GM21576 (cell line): ENCODE data around the gene SDHAF4.
"Not testable (repeated sequence)": the region's sequence is repeated elsewhere in the genome, so short reads cannot be mapped to it uniquely, and the experiment has no call there.

Experiments
- ATAC-seq: cut with Tn5 transposase; IDR thresholded peaks from one replicate; pipeline ENCODE4 v1.9.1; 2021; ENCODE audit warnings: mild to moderate bottlenecking, moderate library complexity; ENCODE audit not compliant: unreplicated experiment

The SDHAF4 gene

DNA sequence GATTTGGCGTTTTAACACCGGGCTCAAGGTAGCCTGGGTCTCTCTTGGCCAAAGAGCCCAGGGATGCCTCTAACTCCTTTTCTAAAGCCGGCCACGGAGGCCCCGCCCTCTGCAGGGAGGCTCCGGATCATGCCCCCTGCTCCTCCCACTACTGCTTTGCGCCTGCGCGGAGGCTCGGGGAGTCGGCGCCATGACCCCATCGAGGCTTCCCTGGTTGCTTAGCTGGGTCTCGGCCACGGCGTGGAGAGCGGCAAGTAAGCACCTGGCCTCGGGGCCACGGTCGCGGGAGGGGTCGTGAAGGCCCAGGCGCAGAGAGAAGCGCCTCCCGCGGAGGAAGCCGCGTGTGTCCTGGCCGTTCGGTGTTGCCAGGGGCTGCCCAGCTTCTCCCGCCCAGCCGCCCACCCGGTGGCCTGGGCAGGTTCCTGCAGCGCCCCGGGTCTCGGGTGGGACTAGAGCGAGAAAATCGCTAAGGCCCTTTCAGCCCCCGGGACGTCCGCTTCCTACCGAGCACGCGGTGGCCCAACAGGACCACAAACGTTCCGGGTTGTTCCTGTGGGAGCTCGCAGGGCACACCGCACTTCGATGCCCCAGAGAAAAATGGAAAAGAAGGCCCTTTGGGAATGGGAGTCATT, at the start of gene SDHAF4:
Gene SDHAF4 (plus strand): TSS at position 180 of the 632 bp plus-strand sequence. CDS start 11 bp downstream, at position 191.
- ATAC-seq: peak; percentile 99

GRCh38 chr6:70518723-70519122, 48.0 kb upstream of the SDHAF4 start:
- no peak for ATAC-seq

DNA sequence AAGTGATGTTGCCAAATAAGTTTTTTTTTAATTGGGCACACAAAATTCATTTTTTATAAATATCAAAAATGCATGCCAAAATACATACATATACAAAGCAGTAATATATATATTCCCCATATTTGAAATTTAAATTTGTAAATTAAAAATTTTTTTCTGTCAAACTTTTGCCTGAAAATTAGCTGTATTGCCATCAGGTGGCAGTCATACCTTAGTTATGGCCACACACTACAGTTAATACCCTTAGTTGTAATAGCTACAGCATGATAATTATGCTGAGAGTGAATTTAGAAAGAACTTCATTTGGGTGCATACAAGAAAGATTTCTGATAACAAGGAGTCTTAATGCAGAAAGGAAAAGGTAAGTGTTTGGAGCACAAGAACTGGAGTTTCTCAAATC, 46.2 kb upstream of the SDHAF4 start:
- no peak for ATAC-seq

DNA sequence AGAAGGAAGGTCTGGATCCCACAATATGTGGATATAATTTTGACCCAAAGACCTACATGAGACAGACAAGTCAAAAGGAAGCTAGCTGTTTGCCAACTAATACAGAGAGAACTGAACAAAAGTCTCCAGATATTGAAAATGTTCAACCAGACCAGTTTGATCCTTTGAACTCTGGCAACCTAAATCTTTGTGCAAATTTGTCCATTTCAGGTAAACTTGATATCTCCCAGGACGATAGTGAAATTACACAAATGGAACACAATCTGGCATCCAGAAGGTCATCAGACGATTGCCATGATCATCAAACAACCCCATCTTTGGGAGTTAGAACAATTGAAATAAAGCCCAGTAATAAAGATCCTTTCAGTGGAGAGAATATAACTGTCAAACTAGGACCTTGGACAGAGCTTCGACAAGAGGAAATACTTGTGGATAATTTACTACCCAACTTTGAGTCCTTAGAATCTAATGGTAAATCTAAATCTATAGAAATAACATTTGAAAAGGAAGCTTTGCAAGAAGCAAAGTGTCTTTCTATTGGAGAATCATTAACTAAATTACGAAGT, 41.9 kb upstream of the SDHAF4 start:
- no peak for ATAC-seq

GRCh38 chr6:70527071-70527737, 39.5 kb upstream of the SDHAF4 start:
- no peak for ATAC-seq

GRCh38 chr6:70530023-70530422, 36.7 kb upstream of the SDHAF4 start:
- no peak for ATAC-seq

GRCh38 chr6:70531133-70531532, 35.6 kb upstream of the SDHAF4 start:
- no peak for ATAC-seq

- no peak for ATAC-seq
Observed at GRCh38 chr6:70537266-70537665, 29.5 kb upstream of the SDHAF4 start.

GRCh38 chr6:70538376-70538775, 28.4 kb upstream of the SDHAF4 start:
- peak; percentile 90 for ATAC-seq

DNA sequence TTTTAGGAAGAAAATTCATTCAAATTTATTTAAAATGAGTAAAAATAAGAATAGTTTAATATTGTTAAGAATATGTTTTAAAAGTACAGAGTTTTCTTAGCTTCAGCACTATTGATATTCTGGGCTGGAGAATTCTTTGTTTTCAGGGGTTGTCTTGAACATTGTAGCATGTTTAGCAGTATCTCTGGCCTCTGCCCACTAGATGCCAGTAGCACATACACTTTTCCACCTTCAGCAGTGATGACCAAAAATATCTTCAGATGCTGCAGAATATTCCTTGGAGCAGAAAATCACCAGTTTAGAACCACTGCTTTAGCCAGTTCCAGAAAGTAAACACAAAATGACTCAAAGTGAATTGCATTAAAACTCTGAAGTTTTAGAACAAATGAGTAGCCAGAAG, 19.4 kb upstream of the SDHAF4 start:
- no peak for ATAC-seq

GRCh38 chr6:70547905-70548304, 18.8 kb upstream of the SDHAF4 start:
- ATAC-seq: no peak

DNA sequence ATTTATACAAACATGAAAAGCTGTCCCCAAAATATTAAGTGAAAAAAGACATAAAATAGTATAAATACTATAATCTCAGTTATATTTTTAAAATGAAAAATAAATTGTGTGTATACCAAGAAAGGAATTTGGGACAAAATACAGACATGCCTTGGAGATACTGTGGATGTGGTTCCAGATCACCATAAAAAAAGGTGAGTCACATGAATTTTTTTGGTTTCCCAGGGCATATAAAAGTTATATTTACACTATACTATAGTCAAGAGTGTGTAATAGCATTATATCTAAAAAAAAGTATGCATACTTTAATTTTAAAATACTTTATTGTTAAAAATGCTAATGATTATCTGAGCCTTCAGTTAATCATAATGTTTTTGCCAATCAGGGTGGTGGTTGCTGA, 17.4 kb upstream of the SDHAF4 start:
- ATAC-seq: no peak

DNA sequence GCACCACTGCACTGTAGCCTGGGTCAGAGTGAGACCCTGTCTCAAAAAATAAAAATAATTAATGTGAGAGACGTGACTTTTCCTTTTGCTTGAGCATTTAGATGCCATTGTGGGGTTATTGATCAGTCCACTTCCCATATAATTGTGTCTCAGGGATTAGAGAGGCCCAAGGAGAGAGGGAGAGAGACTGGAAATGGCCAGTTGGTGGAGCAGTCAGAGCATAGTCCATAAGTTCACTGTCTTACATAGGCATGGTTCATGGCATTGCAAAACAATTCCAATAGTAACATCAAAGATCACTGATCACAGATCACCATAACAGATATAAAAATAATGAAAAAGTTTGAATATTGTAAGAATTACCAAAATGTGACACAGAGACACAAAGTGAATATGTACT, 15.2 kb upstream of the SDHAF4 start:
- no peak for ATAC-seq

DNA sequence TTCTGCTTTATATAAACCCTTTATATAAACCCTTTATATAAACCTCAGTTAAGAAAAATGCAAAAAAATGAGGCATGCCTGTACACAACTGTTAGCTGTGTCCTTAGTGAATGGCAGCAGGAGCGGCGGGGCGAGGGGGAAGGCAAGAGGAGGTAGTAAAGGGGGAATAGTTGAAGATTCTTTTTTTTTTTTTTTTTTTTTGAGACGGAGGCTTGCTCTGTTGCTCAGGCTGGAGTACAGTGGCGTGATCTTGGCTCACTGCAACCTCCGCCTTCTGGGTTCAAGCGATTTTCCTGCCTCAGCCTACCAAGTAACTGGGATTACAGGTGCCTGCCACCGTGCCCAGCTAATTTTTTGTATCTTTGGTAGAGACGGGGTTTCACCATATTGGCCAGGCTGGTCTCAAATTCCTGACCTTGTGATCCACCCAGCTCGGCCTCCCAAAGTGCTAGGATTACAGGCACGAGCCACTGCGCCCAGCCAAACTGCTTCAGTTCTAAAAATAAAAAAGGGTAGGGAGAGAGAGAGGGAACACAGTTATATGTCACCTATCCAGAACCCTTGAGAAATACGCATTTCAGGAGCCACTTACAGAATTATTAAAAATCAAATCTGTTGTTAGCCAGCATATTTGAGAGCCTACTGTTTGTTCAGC, 14.3 kb upstream of the SDHAF4 start:
- ATAC-seq: not testable (repeated sequence)

DNA sequence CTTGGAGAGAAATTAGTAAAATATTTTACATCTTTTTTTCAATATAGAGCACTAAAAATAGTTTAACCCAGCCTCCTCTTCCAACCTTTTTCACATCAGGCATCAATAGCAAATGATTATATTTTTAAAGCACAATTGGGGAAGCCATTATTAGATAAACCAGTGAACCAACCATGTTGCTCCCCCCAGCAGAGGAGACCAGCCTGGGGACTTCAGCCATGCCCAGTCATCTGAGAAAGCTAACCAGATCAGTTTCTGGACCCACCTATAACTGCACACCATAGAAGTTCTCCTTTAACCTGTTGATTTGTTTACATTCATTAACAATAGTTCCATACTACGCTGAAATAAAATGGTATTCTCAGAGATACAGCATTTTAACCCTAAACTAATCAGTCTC, 13.8 kb upstream of the SDHAF4 start:
- ATAC-seq: no peak

GRCh38 chr6:70557998-70558397, 8.7 kb upstream of the SDHAF4 start:
- no peak for ATAC-seq

- not testable (repeated sequence) for ATAC-seq
Observed at GRCh38 chr6:70562401-70562800, 4.3 kb upstream of the SDHAF4 start.

GRCh38 chr6:70563530-70563929, 3.2 kb upstream of the SDHAF4 start:
- ATAC-seq: no peak

DNA sequence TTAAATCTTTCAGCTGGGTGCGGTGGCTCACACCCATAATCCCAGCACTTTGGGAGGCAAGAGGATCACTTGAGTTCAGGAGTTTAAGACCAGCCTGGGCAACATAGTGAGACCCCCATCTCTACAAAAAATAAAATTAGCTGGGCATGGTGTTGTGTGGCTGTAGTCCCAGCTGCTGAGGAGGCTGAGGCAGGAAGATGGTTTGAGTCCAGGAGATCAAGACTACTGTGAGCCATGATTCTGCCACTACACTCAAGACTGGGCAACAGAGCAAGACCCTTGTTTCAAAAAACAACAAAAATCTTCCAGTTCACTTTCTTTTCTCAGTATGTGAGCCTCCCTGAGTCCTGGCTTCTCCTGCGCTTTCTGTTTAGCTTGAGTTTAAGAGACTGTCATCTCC, 7.9 kb downstream of the SDHAF4 start:
- no peak for ATAC-seq

DNA sequence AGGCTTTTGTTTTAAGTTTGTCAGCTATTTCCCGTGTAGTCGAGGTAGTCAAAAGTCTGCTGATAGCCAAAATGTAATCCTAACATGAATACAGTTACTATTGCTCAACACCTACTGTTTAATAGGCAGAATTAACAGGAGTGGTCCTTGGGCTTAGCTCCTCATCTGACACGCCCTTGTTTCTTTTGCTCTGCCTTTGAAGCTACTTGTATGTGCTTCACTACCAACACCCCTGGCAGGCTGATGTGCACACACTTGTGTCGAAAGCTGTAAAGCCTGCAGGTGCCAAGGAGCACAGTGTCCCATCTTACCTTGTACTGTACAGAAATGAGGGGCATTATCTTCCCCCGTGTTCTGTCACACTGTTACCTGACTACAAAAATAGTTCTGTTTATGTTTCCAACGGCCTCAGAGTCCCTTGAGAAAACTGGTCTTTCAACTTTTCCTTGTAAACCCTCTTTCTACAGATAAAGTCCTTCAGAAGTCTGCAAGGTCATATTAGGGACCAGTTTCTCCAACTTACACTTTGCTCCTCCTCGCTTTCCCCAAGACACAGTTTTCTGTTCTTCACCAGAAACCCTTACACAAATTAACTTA, 9.3 kb downstream of the SDHAF4 start:
- ATAC-seq: no peak

DNA sequence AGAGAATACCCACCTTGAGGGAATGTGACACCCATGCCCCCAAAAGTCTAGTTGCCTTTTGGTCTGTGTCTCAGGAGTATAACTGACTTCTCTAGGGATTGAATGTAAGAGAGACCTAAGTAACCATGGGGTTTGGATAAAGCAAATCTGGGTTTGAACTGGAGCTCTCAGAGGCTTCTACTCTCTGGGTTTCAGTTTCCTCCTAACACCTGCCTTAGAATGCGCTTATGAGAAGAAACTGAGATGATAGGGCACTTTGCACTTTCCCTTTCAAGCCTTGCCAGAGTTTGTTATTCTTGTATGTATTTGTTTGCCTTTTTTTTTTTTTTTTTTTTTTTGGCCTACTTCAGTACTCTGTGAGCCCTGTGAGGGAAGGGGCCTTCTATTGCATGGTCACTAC, 19.4 kb downstream of the SDHAF4 start:
- peak; percentile 98 for ATAC-seq

GRCh38 chr6:70590400-70590799, 23.7 kb downstream of the SDHAF4 start:
- ATAC-seq: no peak
